Large intestine (tissue), 3 donors: Measurements from ENCODE around the gene IQCC. TPM values are rescaled to one million over a fixed set of nuclear protein-coding genes. Genes with fewer than 3 reads are reported as not detected.

Experiments used
- DNase-seq, 2 donors: peaks; one replicate each; pipeline versions ENCODE4 v3.0.0 to v3.0.0-alpha.2; 2013
- H3K27ac ChIP-seq: one replicate; pipeline ENCODE4 v1.5.1; 2013; ENCODE audit warnings: low read length
- H3K27me3 ChIP-seq: 2 replicates; pipeline ENCODE4 v1.6.1; 2013; ENCODE audit warnings: low read length; ENCODE audit not compliant: control insufficient read depth, insufficient read depth
- H3K36me3 ChIP-seq: 2 replicates; pipeline ENCODE4 v1.6.1; 2013; ENCODE audit warnings: low read length; ENCODE audit not compliant: control insufficient read depth, insufficient read depth
- H3K4me1 ChIP-seq: one replicate; pipeline ENCODE4 v1.6.1; 2013; ENCODE audit warnings: low read length; ENCODE audit not compliant: control insufficient read depth, insufficient read depth
- H3K4me3 ChIP-seq: one replicate; pipeline ENCODE4 v1.5.1; 2013; ENCODE audit warnings: low read length
- H3K9me3 ChIP-seq: one replicate; pipeline ENCODE4 v1.6.1; 2013; ENCODE audit warnings: mild to moderate bottlenecking, low read depth, low read length, moderate library complexity; ENCODE audit not compliant: control insufficient read depth
- WGBS: methylation state at CpG from one replicate; pipeline ENCODE4 v1.1.5; 2013; ENCODE audit warnings: low lambda C conversion rate; ENCODE audit not compliant: insufficient coverage; 5-methylcytosine and 5-hydroxymethylcytosine counted together
- polyA plus RNA-seq: library from polyadenylated mRNA; unstranded; fragments of 120-200 nt; gene quantifications from one replicate; pipeline ENCODE4 v1.2.1, GENCODE V29; 2013

Gene IQCC
- polyA plus RNA-seq, 1 donor = 5.5 TPM

GRCh38 chr1:32223683-32224082 lies 18.2 kb downstream of the IQCC start:
- H3K36me3 ChIP-seq = peaks cover 46% of the 10 kb centered on the region
- no peak for DNase-seq
- H3K27ac ChIP-seq = no peak overlapping the region
- H3K9me3 ChIP-seq = no peaks in the 10 kb centered on the region
- H3K4me3 ChIP-seq = no peak overlapping the region
- H3K27me3 ChIP-seq = no peaks in the 10 kb centered on the region
- peaks cover 17% of the 10 kb centered on the region for H3K4me1 ChIP-seq
- WGBS = no CpG with 5 or more reads among the region's 3 CpGs

DNA sequence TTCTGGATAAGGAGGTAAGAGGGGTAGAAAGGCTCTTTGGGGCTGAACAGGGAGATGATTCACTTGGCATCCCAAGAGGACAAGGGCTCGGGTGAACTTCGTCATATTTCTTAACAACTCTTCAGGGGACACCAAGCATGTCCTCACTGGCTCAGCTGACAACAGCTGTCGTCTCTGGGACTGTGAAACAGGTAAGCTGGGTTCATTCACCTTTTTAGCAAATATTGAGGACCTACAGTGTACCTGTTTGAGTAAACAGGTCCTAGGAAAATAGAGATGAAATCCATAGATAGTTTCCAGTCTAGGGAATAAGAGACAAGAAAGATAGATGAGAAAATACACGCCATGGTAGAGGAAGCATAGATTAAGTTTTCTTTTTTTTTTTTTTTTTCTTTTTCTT lies 18.8 kb downstream of the IQCC start:
- Histone ChIP-seq H3K4me3 (no peak overlapping the region), H3K9me3 (no peaks in the 10 kb centered on the region), H3K27me3 (no peaks in the 10 kb centered on the region), H3K36me3 (peaks cover 47% of the 10 kb centered on the region), H3K27ac (no peak overlapping the region), H3K4me1 (peaks cover 17% of the 10 kb centered on the region)
- DNase-seq = no peak
- WGBS = no CpG with 5 or more reads among the region's 4 CpGs

DNA sequence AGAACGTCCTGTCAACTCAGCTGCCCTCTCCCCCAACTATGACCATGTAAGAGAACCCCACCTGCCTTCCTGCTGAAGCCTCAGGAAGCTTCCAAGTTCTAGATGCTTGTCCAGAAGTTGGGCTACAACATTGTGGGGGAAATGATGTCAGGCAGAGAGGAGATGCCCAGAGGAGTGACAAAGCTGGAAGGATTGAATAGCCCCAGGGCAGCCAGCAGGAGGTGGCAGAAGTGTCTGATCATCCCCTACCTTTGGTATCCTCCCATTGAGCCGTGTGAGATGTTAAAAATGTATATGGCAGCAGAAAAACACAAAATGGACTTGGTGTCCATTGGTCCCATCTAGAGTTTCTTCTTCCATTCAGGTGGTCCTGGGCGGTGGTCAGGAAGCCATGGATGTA lies 23.3 kb downstream of the IQCC start:
- WGBS = no CpG with 5 or more reads among the region's 3 CpGs
- no peak overlapping the region for H3K4me3 ChIP-seq
- no peak overlapping the region for H3K27ac ChIP-seq
- H3K27me3 ChIP-seq = no peaks in the 10 kb centered on the region
- peaks cover under 1% of the 10 kb centered on the region for H3K4me1 ChIP-seq
- DNase-seq = no peak
- H3K36me3 ChIP-seq = peaks cover 61% of the 10 kb centered on the region
- H3K9me3 ChIP-seq = no peaks in the 10 kb centered on the region

GRCh38 chr1:32231843-32232432 lies 26.5 kb downstream of the IQCC start:
- Histone ChIP-seq H3K27me3 (no peaks in the 10 kb centered on the region), H3K4me1 (no peaks in the 10 kb centered on the region), H3K36me3 (peaks cover 40% of the 10 kb centered on the region), H3K9me3 (no peaks in the 10 kb centered on the region), H3K27ac (no peak overlapping the region), H3K4me3 (no peak overlapping the region)
- DNase-seq = no peak
- WGBS = no CpG with 5 or more reads among the region's 5 CpGs

- 80% methylated on average over 2 of the region's 8 CpGs for WGBS
- no peak for DNase-seq
- Histone ChIP-seq H3K9me3 (no peaks in the 10 kb centered on the region), H3K36me3 (peaks cover 33% of the 10 kb centered on the region), H3K27ac (no peak overlapping the region), H3K4me1 (no peaks in the 10 kb centered on the region), H3K27me3 (no peaks in the 10 kb centered on the region), H3K4me3 (no peak overlapping the region)
Measured at GRCh38 chr1:32232558-32233304, 27.3 kb downstream of the IQCC start.

GRCh38 chr1:32234792-32235191 lies 29.3 kb downstream of the IQCC start:
- Histone ChIP-seq H3K4me1 (no peaks in the 10 kb centered on the region), H3K36me3 (peaks cover 19% of the 10 kb centered on the region), H3K27me3 (no peaks in the 10 kb centered on the region), H3K4me3 (no peak overlapping the region), H3K27ac (no peak overlapping the region), H3K9me3 (no peaks in the 10 kb centered on the region)
- no CpG with 5 or more reads among the region's 7 CpGs for WGBS
- no peak for DNase-seq

GRCh38 chr1:32239337-32239736 lies 33.9 kb downstream of the IQCC start:
- Histone ChIP-seq H3K4me1 (peaks cover 13% of the 10 kb centered on the region), H3K9me3 (no peaks in the 10 kb centered on the region), H3K27ac (no peak overlapping the region), H3K4me3 (no peak overlapping the region), H3K36me3 (no peaks in the 10 kb centered on the region), H3K27me3 (no peaks in the 10 kb centered on the region)
- no CpG with 5 or more reads among the region's 4 CpGs for WGBS
- DNase-seq = no peak

- Histone ChIP-seq H3K4me3 (peak overlapping the region; percentile 58), H3K27ac (peak overlapping the region; percentile 33), H3K9me3 (no peaks in the 10 kb centered on the region), H3K4me1 (peaks cover 13% of the 10 kb centered on the region), H3K27me3 (no peaks in the 10 kb centered on the region), H3K36me3 (no peaks in the 10 kb centered on the region)
- no CpG with 5 or more reads among the region's 20 CpGs for WGBS
- peak in 1 of 2 donors; percentile 32 for DNase-seq
Measured at GRCh38 chr1:32239790-32240139, 34.3 kb downstream of the IQCC start.

GRCh38 chr1:32240140-32240951 lies 34.9 kb downstream of the IQCC start:
- Histone ChIP-seq H3K4me1 (peaks cover 13% of the 10 kb centered on the region), H3K27me3 (no peaks in the 10 kb centered on the region), H3K36me3 (no peaks in the 10 kb centered on the region), H3K27ac (peak overlapping the region; percentile 33), H3K4me3 (peak overlapping the region; percentile 58), H3K9me3 (no peaks in the 10 kb centered on the region)
- WGBS = no CpG with 5 or more reads among the region's 62 CpGs
- DNase-seq = peak in 1 of 2 donors; percentile 76

GRCh38 chr1:32241001-32241763 lies 35.7 kb downstream of the IQCC start:
- Histone ChIP-seq H3K27me3 (no peaks in the 10 kb centered on the region), H3K27ac (peak overlapping the region; percentile 33), H3K9me3 (no peaks in the 10 kb centered on the region), H3K4me3 (peak overlapping the region; percentile 58), H3K36me3 (no peaks in the 10 kb centered on the region), H3K4me1 (peaks cover 13% of the 10 kb centered on the region)
- WGBS = no CpG with 5 or more reads among the region's 55 CpGs
- peak; percentile 58 to 71 for DNase-seq
